ENCODE measurements around the gene ZNF343.
"Not testable (repeated sequence)": the region's sequence is repeated elsewhere in the genome, so short reads cannot be mapped to it uniquely, and the experiment has no call there.

The ZNF343 gene

DNA sequence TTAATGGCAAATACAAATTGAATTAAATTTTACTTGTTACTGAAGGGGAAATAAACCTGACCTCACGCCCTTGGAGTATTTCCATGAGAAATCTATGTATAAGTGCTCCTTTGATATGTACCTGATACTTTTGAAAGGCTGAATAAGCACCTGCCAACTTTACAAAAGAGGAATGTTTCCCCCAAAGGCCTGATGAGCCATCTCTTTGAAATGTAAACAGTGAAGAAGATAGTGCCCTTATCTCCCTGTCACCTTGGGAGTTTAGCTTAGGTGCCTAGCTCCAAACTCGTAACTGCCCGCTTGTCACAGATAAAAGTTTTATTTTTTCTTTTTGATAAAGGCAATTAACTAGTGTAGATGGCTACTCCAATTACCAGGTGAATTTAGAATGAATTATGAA lies 1.1 kb upstream of the ZNF343 start:
- Histone ChIP-seq H3K4me3 (ENCODE audit: insufficient read length, low read depth) (peak overlapping the region; percentile 76), H3K4me1 (ENCODE audit: insufficient read depth, insufficient read length) (no peaks in the 10 kb centered on the region), H3K9ac (ENCODE audit: insufficient read length, low read depth) (no peak overlapping the region), H3K36me3 (ENCODE audit: insufficient read depth, insufficient read length, low read length) (no peaks in the 10 kb centered on the region), H3K9me3 (ENCODE audit: insufficient read depth, low read length) (no peaks in the 10 kb centered on the region), H3K27me3 (ENCODE audit: insufficient read depth, insufficient read length) (peaks cover 67% of the 10 kb centered on the region)
- no peak for TF ChIP-seq YY1 (IDR thresholded peaks at IDR 0.05; ENCODE audit: insufficient read depth, insufficient read length)
- no peak for TF ChIP-seq ZNF274 (IDR thresholded peaks at IDR 0.05; ENCODE audit: low read depth, low read length)
- TF ChIP-seq SUZ12 (IDR thresholded peaks at IDR 0.05; ENCODE audit: extremely low read depth, insufficient read depth, insufficient read length): no peak
- DNase-seq (ENCODE audit: low read depth, low spot score): peak; percentile 30

DNA sequence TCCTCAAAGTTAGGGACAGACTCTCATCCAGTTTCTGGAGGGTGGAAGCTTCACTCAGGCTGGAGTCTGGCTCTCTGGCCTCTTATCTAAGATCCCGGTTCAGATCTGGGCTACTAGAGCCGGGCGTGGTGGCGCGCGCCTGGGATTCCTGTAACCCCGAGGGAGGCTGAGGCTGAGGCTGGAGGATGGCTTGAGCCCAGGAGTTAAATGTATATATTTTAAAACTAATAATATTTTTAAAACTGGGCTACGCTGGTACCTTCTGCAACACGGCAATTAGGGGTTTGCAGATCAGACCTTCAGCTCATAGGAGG lies 710 bp upstream of the ZNF343 start:
- TF ChIP-seq ZNF274 (IDR thresholded peaks at IDR 0.05; ENCODE audit: low read depth, low read length): no peak
- no peak for TF ChIP-seq YY1 (IDR thresholded peaks at IDR 0.05; ENCODE audit: insufficient read depth, insufficient read length)
- TF ChIP-seq SUZ12 (IDR thresholded peaks at IDR 0.05; ENCODE audit: extremely low read depth, insufficient read depth, insufficient read length): no peak
- peak overlapping the region; percentile 81 for H3K9ac ChIP-seq (ENCODE audit: insufficient read length, low read depth)
- no peak for DNase-seq (ENCODE audit: low read depth, low spot score)
- peaks cover 63% of the 10 kb centered on the region for H3K27me3 ChIP-seq (ENCODE audit: insufficient read depth, insufficient read length)
- H3K9me3 ChIP-seq (ENCODE audit: insufficient read depth, low read length): no peaks in the 10 kb centered on the region
- no peaks in the 10 kb centered on the region for H3K36me3 ChIP-seq (ENCODE audit: insufficient read depth, insufficient read length, low read length)
- no peaks in the 10 kb centered on the region for H3K4me1 ChIP-seq (ENCODE audit: insufficient read depth, insufficient read length)
- H3K4me3 ChIP-seq (ENCODE audit: insufficient read length, low read depth): peak overlapping the region; percentile 76

DNA sequence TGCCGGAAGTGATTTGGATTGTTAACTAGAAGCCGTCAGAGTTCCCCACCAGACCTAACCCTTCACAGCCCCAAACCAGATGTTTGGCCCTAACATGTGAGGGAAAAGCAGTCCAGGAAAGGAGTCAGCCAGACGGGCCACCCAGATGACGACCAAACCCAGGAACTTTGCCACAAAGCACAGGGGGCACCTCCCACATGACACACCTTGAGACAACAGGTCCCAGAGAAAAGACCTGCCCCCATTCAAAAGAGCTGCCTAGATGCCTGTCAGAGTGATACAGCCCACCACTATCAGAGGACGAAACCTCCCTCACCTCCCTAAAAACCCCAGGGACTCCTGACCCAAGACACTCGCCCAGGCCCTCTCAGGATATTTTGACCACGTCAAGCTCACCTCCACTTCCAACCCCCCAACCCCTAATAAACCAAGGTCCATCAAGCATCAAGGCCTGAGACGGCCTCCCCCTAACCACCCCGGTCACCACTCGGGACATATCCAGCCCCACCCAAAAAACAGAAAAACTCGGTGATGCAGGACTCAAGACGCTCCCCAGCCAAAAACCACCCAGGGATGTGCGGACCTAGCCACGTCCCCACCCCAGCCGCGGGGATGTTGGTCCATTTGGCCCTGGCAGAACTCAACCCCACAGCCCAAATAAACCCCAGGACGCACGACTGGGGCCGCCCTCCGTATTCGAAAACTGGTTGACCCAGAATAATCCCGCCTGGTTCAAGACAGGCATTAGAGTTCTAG lies 662 bp downstream of the ZNF343 start:
- TF ChIP-seq YY1 (IDR thresholded peaks at IDR 0.05; ENCODE audit: insufficient read depth, insufficient read length): no peak
- TF ChIP-seq ZNF274 (IDR thresholded peaks at IDR 0.05; ENCODE audit: low read depth, low read length): no peak
- no peak for TF ChIP-seq SUZ12 (IDR thresholded peaks at IDR 0.05; ENCODE audit: extremely low read depth, insufficient read depth, insufficient read length)
- peak overlapping the region; percentile 76 for H3K4me3 ChIP-seq (ENCODE audit: insufficient read length, low read depth)
- H3K27me3 ChIP-seq (ENCODE audit: insufficient read depth, insufficient read length): peaks cover 49% of the 10 kb centered on the region
- H3K9me3 ChIP-seq (ENCODE audit: insufficient read depth, low read length): no peaks in the 10 kb centered on the region
- H3K4me1 ChIP-seq (ENCODE audit: insufficient read depth, insufficient read length): no peaks in the 10 kb centered on the region
- no peak for DNase-seq (ENCODE audit: low read depth, low spot score)
- H3K36me3 ChIP-seq (ENCODE audit: insufficient read depth, insufficient read length, low read length): no peaks in the 10 kb centered on the region
- peak overlapping the region; percentile 86 for H3K9ac ChIP-seq (ENCODE audit: insufficient read length, low read depth)

DNA sequence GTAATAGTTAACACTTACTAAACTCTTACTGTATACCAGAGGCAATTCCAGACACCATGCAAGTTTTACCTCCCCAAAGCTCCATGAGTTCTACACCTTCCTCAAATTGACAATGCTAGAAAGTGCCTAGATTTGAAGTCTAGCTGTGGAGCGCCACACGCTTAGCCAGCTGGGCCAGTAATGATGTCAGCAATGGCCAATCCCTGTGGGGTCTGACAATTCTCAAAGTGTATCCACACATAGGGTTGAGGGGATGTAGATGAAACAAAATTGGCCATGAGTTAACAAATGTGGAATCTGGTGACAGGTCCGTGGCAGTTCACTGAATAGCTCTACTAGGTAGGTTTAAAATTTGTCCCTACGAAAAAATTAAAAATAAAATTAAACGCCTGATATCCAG lies 1.3 kb downstream of the ZNF343 start:
- Histone ChIP-seq H3K4me1 (ENCODE audit: insufficient read depth, insufficient read length) (no peaks in the 10 kb centered on the region), H3K36me3 (ENCODE audit: insufficient read depth, insufficient read length, low read length) (no peaks in the 10 kb centered on the region), H3K27me3 (ENCODE audit: insufficient read depth, insufficient read length) (peaks cover 43% of the 10 kb centered on the region), H3K9ac (ENCODE audit: insufficient read length, low read depth) (no peak overlapping the region), H3K9me3 (ENCODE audit: insufficient read depth, low read length) (no peaks in the 10 kb centered on the region), H3K4me3 (ENCODE audit: insufficient read length, low read depth) (no peak overlapping the region)
- no peak for DNase-seq (ENCODE audit: low read depth, low spot score)
- TF ChIP-seq SUZ12 (IDR thresholded peaks at IDR 0.05; ENCODE audit: extremely low read depth, insufficient read depth, insufficient read length): no peak
- TF ChIP-seq YY1 (IDR thresholded peaks at IDR 0.05; ENCODE audit: insufficient read depth, insufficient read length): no peak
- no peak for TF ChIP-seq ZNF274 (IDR thresholded peaks at IDR 0.05; ENCODE audit: low read depth, low read length)

DNA sequence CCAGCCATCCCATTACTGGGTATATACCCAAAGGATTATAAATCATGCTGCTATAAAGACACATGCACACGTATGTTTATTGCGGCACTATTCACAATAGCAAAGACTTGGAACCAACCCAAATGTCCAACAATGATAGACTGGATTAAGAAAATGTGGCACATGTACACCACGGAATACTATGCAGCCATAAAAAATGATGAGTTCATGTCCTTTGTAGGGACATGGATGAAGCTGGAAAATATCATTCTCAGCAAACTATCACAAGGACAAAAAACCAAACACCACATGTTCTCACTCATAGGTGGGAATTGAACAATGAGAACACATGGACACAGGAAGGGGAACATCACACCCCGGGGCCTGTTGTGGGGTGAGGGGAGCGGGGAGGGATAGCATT lies 2.3 kb downstream of the ZNF343 start:
- peaks cover 33% of the 10 kb centered on the region for H3K27me3 ChIP-seq (ENCODE audit: insufficient read depth, insufficient read length)
- not testable (repeated sequence) for H3K36me3 ChIP-seq (ENCODE audit: insufficient read depth, insufficient read length, low read length); H3K9me3 ChIP-seq (ENCODE audit: insufficient read depth, low read length); H3K4me1 ChIP-seq (ENCODE audit: insufficient read depth, insufficient read length); H3K4me3 ChIP-seq (ENCODE audit: insufficient read length, low read depth); H3K9ac ChIP-seq (ENCODE audit: insufficient read length, low read depth); DNase-seq (ENCODE audit: low read depth, low spot score)

DNA sequence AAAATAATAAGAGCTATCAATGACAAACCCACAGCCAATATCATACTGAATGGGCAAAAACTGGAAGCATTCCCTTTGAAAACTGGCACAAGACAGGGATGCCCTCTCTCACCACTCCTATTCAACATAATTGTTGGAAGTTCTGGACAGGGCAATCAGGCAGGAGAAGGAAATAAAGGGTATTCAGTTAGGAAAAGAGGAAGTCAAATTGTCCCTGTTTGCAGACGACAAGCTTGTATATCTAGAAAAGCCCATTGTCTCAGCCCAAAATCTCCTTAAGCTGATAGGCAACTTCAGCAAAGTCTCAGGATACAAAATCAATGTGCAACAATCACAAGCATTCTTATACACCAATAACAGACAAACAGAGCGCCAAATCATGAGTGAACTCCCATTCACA lies 3.9 kb downstream of the ZNF343 start:
- not testable (repeated sequence) for H3K9me3 ChIP-seq (ENCODE audit: insufficient read depth, low read length); H3K4me1 ChIP-seq (ENCODE audit: insufficient read depth, insufficient read length); H3K36me3 ChIP-seq (ENCODE audit: insufficient read depth, insufficient read length, low read length); H3K4me3 ChIP-seq (ENCODE audit: insufficient read length, low read depth); DNase-seq (ENCODE audit: low read depth, low spot score); H3K9ac ChIP-seq (ENCODE audit: insufficient read length, low read depth)
- H3K27me3 ChIP-seq (ENCODE audit: insufficient read depth, insufficient read length): peaks cover 17% of the 10 kb centered on the region

DNA sequence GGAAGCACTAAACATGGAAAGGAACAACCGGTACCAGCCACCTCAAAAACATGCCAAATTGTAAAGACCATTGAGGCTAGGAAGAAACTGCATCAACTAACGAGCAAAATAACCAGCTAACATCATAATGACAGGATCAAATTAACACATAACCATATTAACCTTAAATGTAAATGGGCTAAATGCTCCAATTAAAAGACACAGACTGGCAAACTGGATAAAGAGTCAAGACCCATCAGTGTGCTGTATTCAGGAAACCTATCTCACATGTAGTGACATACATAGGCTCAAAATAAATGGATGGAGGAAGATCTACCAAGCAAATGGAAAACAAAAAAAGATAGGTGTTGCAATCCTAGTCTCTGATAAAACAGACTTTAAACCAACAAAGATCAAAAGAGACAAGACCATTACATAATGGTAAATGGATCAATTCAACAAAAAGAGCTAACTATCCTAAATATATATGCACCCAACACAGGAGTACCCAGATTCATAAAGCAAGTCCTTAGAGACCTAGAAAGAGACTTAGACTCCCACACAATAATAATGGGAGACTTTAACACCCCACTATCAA lies 5.8 kb downstream of the ZNF343 start:
- H3K36me3 ChIP-seq (ENCODE audit: insufficient read depth, insufficient read length, low read length): peaks cover 10% of the 10 kb centered on the region
- not testable (repeated sequence) for H3K9ac ChIP-seq (ENCODE audit: insufficient read length, low read depth); H3K4me3 ChIP-seq (ENCODE audit: insufficient read length, low read depth); H3K9me3 ChIP-seq (ENCODE audit: insufficient read depth, low read length); DNase-seq (ENCODE audit: low read depth, low spot score); H3K4me1 ChIP-seq (ENCODE audit: insufficient read depth, insufficient read length); H3K27me3 ChIP-seq (ENCODE audit: insufficient read depth, insufficient read length)

DNA sequence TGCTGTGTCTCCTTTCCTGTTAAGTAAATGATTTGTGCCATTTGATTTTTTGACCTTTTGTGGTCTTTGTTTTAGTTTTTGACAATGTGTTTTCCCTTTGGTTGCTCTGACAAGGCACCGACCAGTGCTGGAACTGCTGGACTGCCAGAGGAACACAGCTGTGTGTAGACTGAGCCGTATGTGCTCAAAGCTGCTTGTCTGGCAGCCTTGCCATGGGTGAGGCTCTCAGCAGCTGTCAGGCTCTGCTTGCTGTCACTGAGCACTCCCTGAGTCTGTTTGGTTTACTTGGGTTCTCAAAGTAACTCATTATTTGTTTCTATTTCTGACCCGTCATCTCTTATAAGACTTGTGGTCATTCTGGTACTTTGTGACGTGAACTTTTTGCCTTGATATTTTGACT lies 23.1 kb downstream of the ZNF343 start:
- TF ChIP-seq ZNF274 (IDR thresholded peaks at IDR 0.05; ENCODE audit: low read depth, low read length) (no peak), YY1 (IDR thresholded peaks at IDR 0.05; ENCODE audit: insufficient read depth, insufficient read length) (no peak), SUZ12 (IDR thresholded peaks at IDR 0.05; ENCODE audit: extremely low read depth, insufficient read depth, insufficient read length) (no peak)
- no peaks in the 10 kb centered on the region for H3K4me1 ChIP-seq (ENCODE audit: insufficient read depth, insufficient read length)
- H3K9ac ChIP-seq (ENCODE audit: insufficient read length, low read depth): no peak overlapping the region
- H3K36me3 ChIP-seq (ENCODE audit: insufficient read depth, insufficient read length, low read length): peaks cover 29% of the 10 kb centered on the region
- H3K9me3 ChIP-seq (ENCODE audit: insufficient read depth, low read length): peaks cover 3% of the 10 kb centered on the region; the same call in 1 of the 2 replicates
- no peak for DNase-seq (ENCODE audit: low read depth, low spot score)
- H3K27me3 ChIP-seq (ENCODE audit: insufficient read depth, insufficient read length): no peaks in the 10 kb centered on the region
- no peak overlapping the region for H3K4me3 ChIP-seq (ENCODE audit: insufficient read length, low read depth)

Measured in NT2/D1 (cell line).